B cell (primary cell): ENCODE data around the gene OTOP2. TPM values are rescaled to one million over a fixed set of nuclear protein-coding genes. Genes with fewer than 3 reads are reported as not detected.
"Not testable (repeated sequence)": the region's sequence is repeated elsewhere in the genome, so short reads cannot be mapped to it uniquely, and the experiment has no call there.

ENCODE experiments used
- ATAC-seq: fragments of 200-7000 bp; cut with Tn5 transposase; one replicate; pipeline ENCODE4 v1.10.0; 2021; ENCODE audit warnings: low read depth, mild to moderate bottlenecking, moderate number of reproducible peaks, moderate library complexity
- CTCF ChIA-PET: fragments of 350-600 bp; sonication (Branson Sonifier 250); formaldehyde crosslinking; loops from one replicate; lab custom pipeline; 2021; ENCODE audit warnings: antibody characterized with exemption, inconsistent platforms; lab: Charles Lee
- POLR2A ChIA-PET: fragments of 350-600 bp; sonication (Branson Sonifier 250); formaldehyde crosslinking; loops from one replicate; lab custom pipeline; 2021; ENCODE audit warnings: antibody characterized with exemption; lab: Charles Lee
- DNase-seq: peaks from one replicate; pipeline ENCODE4 v3.0.0; 2013
- H2AFZ ChIP-seq: 2 replicates; pipeline ENCODE4 v1.6.1; 2012; ENCODE audit warnings: mild to moderate bottlenecking, low read depth, low read length; ENCODE audit not compliant: insufficient read depth, poor library complexity, severe bottlenecking
- H3K27ac ChIP-seq, 2 donors: 1 replicate in 1 of 2; 2 replicates in 1 of 2; pipeline ENCODE4 v1.5.1; 2012 to 2013; ENCODE audit warnings: low read length in 2 of 2, mild to moderate bottlenecking in 2 of 2, moderate library complexity in 1 of 2
- H3K27me3 ChIP-seq, 4 experiments: fragments of 200-600 bp in 1 of 4; sonication (generic) in 1 of 4; replicated peaks in 1 of 4; 1 replicate in 2 of 4; 2 replicates in 2 of 4; pipeline versions ENCODE4 v1.6.1 to v1.7.0; 2013 to 2016; ENCODE audit warnings: low read length in 3 of 4, mild to moderate bottlenecking in 2 of 4, mixed read lengths in 1 of 4, moderate library complexity in 1 of 4; ENCODE audit not compliant: insufficient read depth in 4 of 4, control insufficient read depth in 3 of 4; ENCODE audit errors: control extremely low read depth in 1 of 4
- H3K36me3 ChIP-seq, 2 experiments: replicated peaks in 1 of 2; 1 replicate in 1 of 2; 2 replicates in 1 of 2; pipeline versions ENCODE4 v1.6.1 to v1.7.1; 2013; ENCODE audit warnings: low read length in 1 of 2; ENCODE audit not compliant: insufficient read depth in 2 of 2, control insufficient read depth in 1 of 2; ENCODE audit errors: control extremely low read depth in 1 of 2, extremely low read depth in 1 of 2
- H3K4me1 ChIP-seq, 2 donors: fragments of 200-600 bp in 1 of 2; sonication (generic) in 1 of 2; 1 replicate in 1 of 2; 2 replicates in 1 of 2; pipeline versions ENCODE4 v1.5.1 to v1.6.1; 2013 to 2017; ENCODE audit warnings: low read length in 2 of 2; ENCODE audit not compliant: control insufficient read depth in 2 of 2, insufficient read depth in 2 of 2
- H3K4me2 ChIP-seq: replicated peaks from 2 replicates; pipeline ENCODE3; 2012; ENCODE audit warnings: mild to moderate bottlenecking, low read depth, low read length; ENCODE audit not compliant: poor library complexity, severe bottlenecking
- H3K4me3 ChIP-seq, 5 experiments: fragments of 200-600 bp in 1 of 5; sonication (generic) in 1 of 5; 1 replicate in 3 of 5; 2 replicates in 2 of 5; pipeline versions ENCODE4 v1.5.1 to v1.7.0; 2011 to 2016; ENCODE audit warnings: low read length in 4 of 5, mild to moderate bottlenecking in 4 of 5, low read depth in 2 of 5, control low read depth in 1 of 5, moderate library complexity in 1 of 5; ENCODE audit not compliant: insufficient read depth in 1 of 5; ENCODE audit errors: control extremely low read depth in 1 of 5, extremely low read depth in 1 of 5
- H3K79me2 ChIP-seq: fragments of 200-600 bp; sonication (generic); one replicate; pipeline ENCODE4 v1.6.0; 2016; ENCODE audit warnings: low read length; ENCODE audit not compliant: control insufficient read depth, insufficient read depth
- H3K9ac ChIP-seq: fragments of 200-600 bp; sonication (generic); 2 replicates; pipeline ENCODE4 v1.6.1; 2017; ENCODE audit warnings: mild to moderate bottlenecking, low read length, moderate library complexity
- H3K9me3 ChIP-seq, 3 donors: one replicate each; pipeline versions ENCODE4 v1.6.1 to v1.7.1; 2013; ENCODE audit warnings: low read length in 2 of 3; ENCODE audit not compliant: control insufficient read depth in 2 of 3, insufficient read depth in 1 of 3; ENCODE audit errors: control extremely low read depth in 1 of 3
- H4K20me1 ChIP-seq: 2 replicates; pipeline ENCODE4 v1.6.0; 2012; ENCODE audit warnings: mild to moderate bottlenecking, low read length; ENCODE audit not compliant: insufficient read depth, control insufficient read depth, poor library complexity, severe bottlenecking
- H3K27ac Mint-ChIP-seq: one replicate; pipeline ENCODE4 v1.8.0; 2021; ENCODE audit warnings: mixed read lengths
- H3K27me3 Mint-ChIP-seq: one replicate; pipeline ENCODE4 v1.8.0; 2021; ENCODE audit warnings: mixed read lengths
- H3K4me1 Mint-ChIP-seq: one replicate; pipeline ENCODE4 v1.8.0; 2021; ENCODE audit warnings: mixed read lengths
- H3K4me3 Mint-ChIP-seq: one replicate; pipeline ENCODE4 v1.8.0; 2021; ENCODE audit warnings: mixed read lengths
- H3K9me3 Mint-ChIP-seq: one replicate; pipeline ENCODE4 v1.8.0; 2022; ENCODE audit warnings: mixed read lengths; ENCODE audit not compliant: insufficient read depth
- EZH2 ChIP-seq: IDR thresholded peaks from 2 replicates; pipeline ENCODE4 v1.6.1; 2012; ENCODE audit warnings: borderline replicate concordance, low read depth, mild to moderate bottlenecking, moderate library complexity, low read length; ENCODE audit not compliant: insufficient read depth, poor library complexity, severe bottlenecking
- WGBS: methylation state at CpG from one replicate; pipeline ENCODE4 v1.1.5; 2013; ENCODE audit warnings: missing lambda C conversion rate; ENCODE audit not compliant: insufficient coverage; 5-methylcytosine and 5-hydroxymethylcytosine counted together
- intact Hi-C: fragments of 100-400 bp; cut with micrococcal nuclease; formaldehyde crosslinking; loops from one replicate; pipeline ENCODE4 v1.10.0; 2022
- polyA plus RNA-seq: library from polyadenylated mRNA; depleted of rRNA; stranded (reverse); fragments of >200 nt; gene quantifications from 2 replicates; pipeline ENCODE4 v1.2.3, GENCODE V29; 2012
- total RNA-seq, 2 donors: library from RNA; stranded (reverse); fragments of 120-200 nt in 1 of 2; gene quantifications; 1 replicate in 1 of 2; 2 replicates in 1 of 2; pipeline versions ENCODE4 v1.2.3 to v1.2.4, GENCODE V29; 2013 to 2022

Gene OTOP2
- total and polyA plus RNA-seq, 2 donors (not counting 1 experiment from before 2014, with no cell fraction given), result not detected

DNA sequence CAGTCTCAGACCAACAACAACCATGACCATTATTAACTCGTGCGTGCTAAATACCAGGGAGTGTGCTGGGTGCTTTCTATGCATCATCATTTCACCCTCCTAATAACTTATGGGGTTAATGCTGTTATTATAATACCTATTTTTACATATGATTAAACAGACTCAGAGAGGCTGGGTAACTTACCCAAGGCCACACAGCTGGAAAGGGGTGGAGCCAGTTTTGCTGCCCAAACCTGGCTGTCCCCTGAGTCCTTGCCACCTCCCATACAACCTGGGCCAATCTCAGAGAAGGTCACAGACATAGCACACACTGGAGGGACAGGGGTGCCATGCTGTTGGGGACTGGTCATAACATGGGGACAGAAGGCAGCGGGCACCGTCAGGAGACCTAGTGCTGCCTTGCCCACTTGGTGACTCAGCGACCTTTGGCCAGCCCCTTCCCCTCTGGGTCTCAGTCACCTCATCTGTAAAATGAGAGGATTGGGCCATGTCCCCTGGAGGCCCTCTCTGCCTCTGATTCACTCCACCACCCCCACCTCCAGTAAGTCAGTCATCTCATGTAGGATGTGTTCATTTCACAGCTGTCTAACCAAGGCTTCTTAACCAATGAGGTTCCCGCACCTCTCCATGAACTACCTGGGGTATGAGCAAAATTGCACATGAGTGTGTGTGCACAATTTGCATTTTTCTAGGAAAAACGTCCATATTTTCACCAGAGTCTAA, 19.2 kb upstream of the OTOP2 start:
- Histone ChIP-seq H3K36me3 (no peaks in the 10 kb centered on the region), H3K4me3 (no peak overlapping the region), H3K79me2 (no peaks in the 10 kb centered on the region), H2AFZ (no peak overlapping the region), H3K9me3 (no peaks in the 10 kb centered on the region), H3K27ac (no peak overlapping the region), H3K9ac (no peak overlapping the region), H3K4me2 (no peak overlapping the region), H3K27me3 (peaks cover 0 to 20% (median 2%) of the 10 kb centered on the region in 4 experiments), H4K20me1 (no peaks in the 10 kb centered on the region), H3K4me1 (no peaks in the 10 kb centered on the region)
- Mint-ChIP-seq H3K27ac (no peak overlapping the region), H3K4me1 (no peaks in the 10 kb centered on the region), H3K27me3 (peaks cover 25% of the 10 kb centered on the region), H3K4me3 (no peak overlapping the region), H3K9me3 (no peaks in the 10 kb centered on the region)
- WGBS, result 90% methylated on average over 3 of the region's 7 CpGs
- CTCF ChIA-PET, result no interaction called here
- no peak for ATAC-seq
- intact Hi-C loops, result no loop called here
- no peak for DNase-seq
- no peak for TF ChIP-seq EZH2
- POLR2A ChIA-PET, result no interaction called here

- H3K4me3 Mint-ChIP-seq, H3K27ac Mint-ChIP-seq, DNase-seq, H3K9ac ChIP-seq, H3K4me1 ChIP-seq, ATAC-seq, H3K9me3 Mint-ChIP-seq, POLR2A ChIA-PET, H3K36me3 ChIP-seq, H3K4me2 ChIP-seq, H3K4me1 Mint-ChIP-seq, intact Hi-C loops, H3K9me3 ChIP-seq, H3K4me3 ChIP-seq, H2AFZ ChIP-seq, H3K27ac ChIP-seq, H3K79me2 ChIP-seq, H4K20me1 ChIP-seq: not testable (repeated sequence)
- H3K27me3 ChIP-seq, result peaks cover 0 to 14% (median 2%) of the 10 kb centered on the region in 4 experiments
- H3K27me3 Mint-ChIP-seq, result peaks cover 26% of the 10 kb centered on the region
- CTCF ChIA-PET, result interaction anchor here (0.7 kb wide), 1 partner anchor 629 kb away, joined by 5 read pairs; no protein-coding TSS in a partner anchor
- WGBS, result 67% methylated on average over 3 of the region's 6 CpGs
These were observed 17.8 kb upstream of the OTOP2 start for GRCh38 chr17:74906214-74906793.
